ENCODE results near the gene TNFRSF13B.

Gene TNFRSF13B

DNA sequence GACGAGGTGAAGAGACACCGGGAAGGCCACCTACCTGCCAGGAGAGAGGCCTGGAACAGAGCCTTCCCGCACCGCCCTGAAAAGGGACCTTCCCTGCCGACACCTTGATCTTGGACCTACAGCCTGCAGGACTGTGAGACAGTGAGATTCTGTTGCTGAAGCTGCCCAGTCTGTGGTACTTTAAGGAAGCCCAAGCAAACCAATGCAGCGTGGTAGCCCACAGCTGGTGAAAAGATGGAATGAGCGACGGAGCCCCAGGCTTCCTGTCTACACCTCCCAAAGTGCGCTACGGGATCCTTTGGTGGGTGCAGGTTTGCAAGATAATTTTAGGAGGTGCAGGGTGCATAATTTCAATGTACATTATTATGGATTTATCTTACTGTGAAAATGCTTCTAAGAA lies 33.9 kb downstream of the TNFRSF13B start:
- no peaks in the 10 kb centered on the region for H3K36me3 ChIP-seq (replicated peaks)
- no peak overlapping the region for H3K4me3 ChIP-seq
- H3K4me1 ChIP-seq, result no peaks in the 10 kb centered on the region
- H3K9me3 ChIP-seq, result no peaks in the 10 kb centered on the region
- in situ Hi-C loops (cut with MboI; ENCODE audit: low sequenced_read_pairs), result no loop called here
- DNase-seq (ENCODE audit: low spot score in 2 of 2), result no peak
- peaks cover 10% of the 10 kb centered on the region; the same call in 1 of the 2 replicates for H3K27me3 ChIP-seq (ENCODE audit: low read depth)

- no peaks in the 10 kb centered on the region for H3K4me1 ChIP-seq
- H3K27me3 ChIP-seq (ENCODE audit: low read depth), result peaks cover 10% of the 10 kb centered on the region; the same call in 1 of the 2 replicates
- DNase-seq (ENCODE audit: low spot score in 2 of 2), result no peak
- no peaks in the 10 kb centered on the region for H3K36me3 ChIP-seq (replicated peaks)
- in situ Hi-C loops (cut with MboI; ENCODE audit: low sequenced_read_pairs), result no loop called here
- no peaks in the 10 kb centered on the region for H3K9me3 ChIP-seq
- H3K4me3 ChIP-seq, result no peak overlapping the region
Measured at GRCh38 chr17:16937431-16937830, 34.5 kb downstream of the TNFRSF13B start.

DNA sequence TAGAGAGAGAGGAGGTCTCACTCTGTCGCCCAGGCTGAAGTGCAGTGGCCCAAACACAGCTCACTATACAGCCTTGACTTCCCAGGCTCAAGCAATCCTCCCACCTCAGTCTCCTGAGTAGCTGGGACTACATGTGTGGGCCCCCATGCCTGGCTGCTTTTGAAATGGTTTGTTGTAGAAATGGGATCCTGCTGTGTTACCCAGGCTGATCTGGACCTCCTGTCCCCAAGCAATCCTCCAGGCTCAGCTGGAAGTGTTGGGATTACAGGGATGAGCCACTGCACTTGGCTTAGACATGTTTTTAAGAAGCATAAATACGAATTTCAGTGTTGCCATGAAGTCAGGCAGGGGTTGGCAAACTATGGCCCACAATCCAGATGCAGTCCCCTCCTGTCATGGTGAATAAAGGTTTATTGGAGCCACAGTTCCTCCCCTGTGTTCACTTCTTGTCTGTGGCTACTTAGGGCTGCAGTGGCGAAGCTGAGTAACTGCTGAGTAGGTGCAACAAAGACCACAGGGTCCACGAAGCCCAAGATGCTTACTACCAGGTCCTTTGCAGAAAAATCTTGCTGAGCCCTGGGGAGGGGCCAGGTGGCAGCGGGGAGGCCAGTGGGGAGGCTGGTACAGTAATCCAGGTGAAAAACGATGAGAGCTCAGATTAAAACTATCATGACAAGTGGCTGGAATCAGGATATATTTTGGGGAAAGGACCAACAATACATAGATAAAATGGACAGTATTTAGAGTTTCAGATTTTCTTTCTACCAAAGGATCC lies 35.2 kb downstream of the TNFRSF13B start:
- DNase-seq (ENCODE audit: low spot score in 2 of 2), result no peak
- Histone ChIP-seq H3K9me3 (no peaks in the 10 kb centered on the region), H3K27me3 (ENCODE audit: low read depth) (peaks cover 10% of the 10 kb centered on the region; the same call in 1 of the 2 replicates), H3K4me3 (no peak overlapping the region), H3K36me3 (replicated peaks) (no peaks in the 10 kb centered on the region), H3K4me1 (no peaks in the 10 kb centered on the region)
- in situ Hi-C loops (cut with MboI; ENCODE audit: low sequenced_read_pairs), result no loop called here

- H3K36me3 ChIP-seq (replicated peaks), result no peaks in the 10 kb centered on the region
- H3K4me1 ChIP-seq, result no peaks in the 10 kb centered on the region
- no peaks in the 10 kb centered on the region for H3K9me3 ChIP-seq
- DNase-seq (ENCODE audit: low spot score in 2 of 2), result no peak
- no peak overlapping the region for H3K4me3 ChIP-seq
- H3K27me3 ChIP-seq (ENCODE audit: low read depth), result peaks cover 10% of the 10 kb centered on the region; the same call in 1 of the 2 replicates
- in situ Hi-C loops (cut with MboI; ENCODE audit: low sequenced_read_pairs), result no loop called here
Measured at GRCh38 chr17:16935786-16936185, 36.1 kb downstream of the TNFRSF13B start.

- no peak overlapping the region for H3K4me3 ChIP-seq
- no peaks in the 10 kb centered on the region for H3K36me3 ChIP-seq (replicated peaks)
- DNase-seq (ENCODE audit: low spot score in 2 of 2), result no peak
- no peaks in the 10 kb centered on the region for H3K4me1 ChIP-seq
- in situ Hi-C loops (cut with MboI; ENCODE audit: low sequenced_read_pairs), result no loop called here
- H3K9me3 ChIP-seq, result no peaks in the 10 kb centered on the region
- H3K27me3 ChIP-seq (ENCODE audit: low read depth), result peaks cover 10% of the 10 kb centered on the region; the same call in 1 of the 2 replicates
Measured at GRCh38 chr17:16935241-16935663, 36.7 kb downstream of the TNFRSF13B start.

DNA sequence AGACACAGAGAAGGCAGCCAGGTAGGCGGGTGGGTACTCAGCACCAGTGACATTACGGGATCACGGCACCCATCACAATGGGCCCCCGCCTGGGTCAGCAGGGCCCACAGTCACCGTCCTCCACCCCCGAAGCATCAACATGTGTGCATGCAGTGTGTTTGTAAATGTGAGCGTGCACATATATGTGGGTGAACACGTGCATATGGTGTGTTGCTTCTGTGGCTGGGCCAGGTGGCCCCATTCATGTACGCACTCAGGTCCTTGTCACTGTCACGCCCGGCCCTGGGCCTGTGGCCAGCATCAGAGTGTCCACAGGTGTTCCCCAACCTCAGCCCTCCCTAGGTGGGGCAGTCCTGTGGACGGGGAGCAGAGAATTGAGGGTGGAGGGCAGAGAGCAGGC lies 37.1 kb downstream of the TNFRSF13B start:
- no peaks in the 10 kb centered on the region for H3K4me1 ChIP-seq
- no peak overlapping the region for H3K4me3 ChIP-seq
- in situ Hi-C loops (cut with MboI; ENCODE audit: low sequenced_read_pairs), result no loop called here
- H3K27me3 ChIP-seq (ENCODE audit: low read depth), result peaks cover 10% of the 10 kb centered on the region; the same call in 1 of the 2 replicates
- H3K36me3 ChIP-seq (replicated peaks), result no peaks in the 10 kb centered on the region
- H3K9me3 ChIP-seq, result no peaks in the 10 kb centered on the region
- DNase-seq (ENCODE audit: low spot score in 2 of 2), result no peak

DNA sequence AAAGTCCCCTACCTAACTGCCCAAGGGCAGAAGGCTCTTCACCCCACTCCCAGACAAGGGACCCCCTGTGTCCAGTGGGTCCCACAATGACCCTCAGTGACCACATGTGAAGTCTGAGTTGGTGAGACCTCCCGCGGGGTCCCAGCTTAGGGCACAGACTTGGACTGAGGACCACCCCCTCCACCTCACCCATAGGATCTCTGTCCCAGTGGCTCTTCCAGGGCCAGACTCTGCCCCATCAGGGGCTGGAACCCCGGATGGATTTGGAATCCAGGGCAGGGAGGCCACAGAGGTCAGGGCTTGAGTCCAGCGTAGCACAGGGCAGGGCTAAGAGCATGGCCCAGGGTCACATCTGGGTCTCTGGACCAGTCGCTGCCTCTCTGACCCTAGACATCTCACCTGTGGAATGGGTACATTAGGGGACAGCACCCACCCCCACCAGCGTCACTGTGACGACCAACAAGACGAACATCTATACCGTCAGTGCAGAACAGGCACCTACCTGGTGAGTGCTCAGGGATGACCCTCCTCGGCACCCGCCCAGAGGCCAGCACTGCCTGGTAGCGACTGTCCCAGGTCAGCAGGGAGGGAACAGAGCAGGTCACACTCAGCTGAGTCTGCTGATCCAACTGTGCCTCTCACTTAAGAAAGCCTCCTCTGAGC lies 37.7 kb downstream of the TNFRSF13B start:
- Histone ChIP-seq H3K36me3 (replicated peaks) (no peaks in the 10 kb centered on the region), H3K27me3 (ENCODE audit: low read depth) (peaks cover 8% of the 10 kb centered on the region; the same call in 1 of the 2 replicates), H3K4me1 (no peaks in the 10 kb centered on the region), H3K9me3 (no peaks in the 10 kb centered on the region), H3K4me3 (no peak overlapping the region)
- DNase-seq (ENCODE audit: low spot score in 2 of 2), result no peak
- in situ Hi-C loops (cut with MboI; ENCODE audit: low sequenced_read_pairs), result no loop called here

DNA sequence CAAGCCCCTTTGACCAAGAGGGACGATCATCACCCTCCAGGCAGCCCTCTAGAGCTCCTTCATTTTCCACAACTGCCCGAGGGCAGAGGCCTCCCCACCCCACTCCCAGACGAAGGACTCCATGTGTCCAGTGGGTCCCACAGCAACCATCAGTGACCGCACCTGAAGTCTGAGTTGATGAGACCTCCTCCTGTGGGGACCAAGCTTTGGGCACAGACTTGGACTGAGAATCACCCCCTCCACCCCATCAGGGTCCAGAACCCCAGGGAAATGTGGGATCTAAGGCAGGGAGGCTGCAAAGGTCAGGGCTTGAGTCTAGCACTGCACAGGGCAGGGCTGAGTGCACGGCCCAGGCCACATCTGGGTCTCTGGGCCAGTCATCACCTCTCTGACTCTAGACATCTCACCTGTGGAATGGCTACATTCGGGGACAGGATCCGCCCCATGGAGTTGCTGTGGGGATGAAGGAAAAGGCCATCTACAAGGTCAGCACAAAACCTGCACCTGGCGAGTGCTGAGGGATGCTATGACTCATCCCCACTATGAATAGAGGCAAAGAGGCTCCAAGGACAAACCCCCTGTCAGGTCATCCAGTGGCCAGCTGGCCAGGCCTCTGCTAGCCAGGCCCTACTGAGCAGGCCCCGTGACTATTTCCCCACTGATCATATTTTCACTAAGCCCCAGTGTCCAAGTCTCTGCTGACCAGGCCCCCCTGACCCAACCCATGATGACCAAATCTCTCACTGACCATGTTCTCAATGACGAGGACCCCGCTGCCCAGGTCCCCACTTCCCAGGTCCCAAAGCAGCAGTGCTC lies 38.4 kb downstream of the TNFRSF13B start:
- DNase-seq (ENCODE audit: low spot score in 2 of 2), result no peak
- H3K27me3 ChIP-seq (ENCODE audit: low read depth), result peaks cover 2% of the 10 kb centered on the region; the same call in 1 of the 2 replicates
- no peak overlapping the region for H3K4me3 ChIP-seq
- H3K36me3 ChIP-seq (replicated peaks), result no peaks in the 10 kb centered on the region
- no peaks in the 10 kb centered on the region for H3K9me3 ChIP-seq
- no peaks in the 10 kb centered on the region for H3K4me1 ChIP-seq
- in situ Hi-C loops (cut with MboI; ENCODE audit: low sequenced_read_pairs), result no loop called here

GRCh38 chr17:16932611-16933010 lies 39.3 kb downstream of the TNFRSF13B start:
- DNase-seq (ENCODE audit: low spot score in 2 of 2), result no peak

GRCh38 chr17:16932156-16932555 lies 39.8 kb downstream of the TNFRSF13B start:
- Histone ChIP-seq H3K27me3 (ENCODE audit: low read depth) (no peaks in the 10 kb centered on the region), H3K36me3 (replicated peaks) (no peaks in the 10 kb centered on the region), H3K4me3 (no peak overlapping the region), H3K4me1 (no peaks in the 10 kb centered on the region), H3K9me3 (no peaks in the 10 kb centered on the region)
- DNase-seq (ENCODE audit: low spot score in 2 of 2), result no peak
- in situ Hi-C loops (cut with MboI; ENCODE audit: low sequenced_read_pairs), result no loop called here

More at GRCh38 chr17:16932611-16933010, 39.3 kb downstream of the TNFRSF13B start:
- H3K36me3 ChIP-seq (replicated peaks), result no peaks in the 10 kb centered on the region
- no peaks in the 10 kb centered on the region for H3K27me3 ChIP-seq (ENCODE audit: low read depth)
- no peaks in the 10 kb centered on the region for H3K9me3 ChIP-seq
- no peaks in the 10 kb centered on the region for H3K4me1 ChIP-seq
- H3K4me3 ChIP-seq, result no peak overlapping the region
- in situ Hi-C loops (cut with MboI; ENCODE audit: low sequenced_read_pairs), result no loop called here

GRCh38 chr17:16931318-16932060 lies 40.4 kb downstream of the TNFRSF13B start:
- no peak overlapping the region for H3K4me3 ChIP-seq
- no peaks in the 10 kb centered on the region for H3K36me3 ChIP-seq (replicated peaks)
- no peaks in the 10 kb centered on the region for H3K27me3 ChIP-seq (ENCODE audit: low read depth)
- H3K4me1 ChIP-seq, result no peaks in the 10 kb centered on the region
- no peak for DNase-seq (ENCODE audit: low spot score in 2 of 2)
- in situ Hi-C loops (cut with MboI; ENCODE audit: low sequenced_read_pairs), result no loop called here
- no peaks in the 10 kb centered on the region for H3K9me3 ChIP-seq

GRCh38 chr17:16930571-16931317 lies 41.2 kb downstream of the TNFRSF13B start:
- H3K4me3 ChIP-seq, result no peak overlapping the region
- no peaks in the 10 kb centered on the region for H3K9me3 ChIP-seq
- H3K4me1 ChIP-seq, result no peaks in the 10 kb centered on the region
- H3K36me3 ChIP-seq (replicated peaks), result no peaks in the 10 kb centered on the region
- H3K27me3 ChIP-seq (ENCODE audit: low read depth), result no peaks in the 10 kb centered on the region
- in situ Hi-C loops (cut with MboI; ENCODE audit: low sequenced_read_pairs), result no loop called here
- no peak for DNase-seq (ENCODE audit: low spot score in 2 of 2)

All from HAP-1 (cell line).